Measurements from ENCODE around the gene CNTNAP4. TPM values are rescaled to one million over a fixed set of nuclear protein-coding genes. Genes with fewer than 3 reads are reported as not detected.

The CNTNAP4 gene
- total and polyA plus RNA-seq, 10 of the 15 experiments (the other 5 are each of a cell fraction or from before 2014, with no cell fraction given), result 0.45 to 1.9 (median 0.90) TPM

DNA sequence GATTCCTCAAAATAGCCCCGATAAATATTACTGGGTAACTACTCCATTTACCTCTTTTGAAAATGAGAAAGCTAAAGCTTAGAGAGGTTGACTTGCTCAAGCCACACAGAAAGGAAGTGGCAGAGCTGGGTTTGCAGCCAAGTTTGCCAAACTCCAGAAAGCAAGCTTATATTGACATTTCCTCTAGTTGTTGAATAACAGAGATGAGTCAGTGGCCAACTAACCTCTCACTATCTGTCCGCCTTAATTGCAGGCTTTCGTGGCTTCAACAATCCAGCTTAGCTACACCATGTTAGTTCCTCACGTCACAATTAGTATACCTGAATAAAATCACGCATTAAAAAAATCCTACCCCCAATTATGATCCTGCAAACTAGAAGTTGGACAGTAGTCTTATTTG, 151.7 kb downstream of the CNTNAP4 start:
- Histone ChIP-seq H3K79me2 (ENCODE audit: control insufficient read depth, insufficient read depth, low read length) (no peaks in the 10 kb centered on the region), H3K27ac (ENCODE audit: control insufficient read depth, insufficient read depth) (no peak overlapping the region), H2AFZ (ENCODE audit: control insufficient read depth, low read depth, low read length) (no peak overlapping the region), H4K20me1 (ENCODE audit: control insufficient read depth, insufficient read depth) (no peaks in the 10 kb centered on the region), H3K9me3 (replicated peaks; ENCODE audit: control insufficient read depth, insufficient read depth, low read length) (no peaks in the 10 kb centered on the region), H3K4me2 (ENCODE audit: control insufficient read depth, insufficient read depth) (no peak overlapping the region), H3K4me3 (no peak overlapping the region), H3K27me3 (replicated peaks in 1 of 2; ENCODE audit: control insufficient read depth in 2 of 2, insufficient read depth in 2 of 2, low read length in 1 of 2) (no peaks in the 10 kb centered on the region; a peak in 1 of 4 replicates), H3K36me3 (ENCODE audit: control insufficient read depth in 2 of 2, insufficient read depth in 2 of 2, low read length in 1 of 2) (no peaks in the 10 kb centered on the region), H3K9ac (ENCODE audit: control insufficient read depth, insufficient read depth, low read length) (no peak overlapping the region), H3K4me1 (ENCODE audit: control insufficient read depth, insufficient read depth, low read length) (no peaks in the 10 kb centered on the region)
- ATAC-seq (no peak), FAIRE-seq (no peak), DNase-seq (ENCODE audit: low read depth, low spot score) (no peak)
- ChIA-PET SMC1A (ENCODE audit: uncharacterized antibody, unreplicated experiment) (interaction anchor here (1.0 to 1.1 kb wide), 2 partner anchors 32 to 743 kb away, joined by 3 read pairs; no protein-coding TSS in a partner anchor), CTCF (no interaction called here), RAD21 (ENCODE audit: unreplicated experiment) (no interaction called here), POLR2A (no interaction called here)
- in situ Hi-C loops (cut with MboI), result no loop called here
- TF ChIP-seq STAT3 (IDR thresholded peaks at IDR 0.05; ENCODE audit: low read depth, low read length) (no peak), ZNF207 (IDR thresholded peaks at IDR 0.05; ENCODE audit: borderline replicate concordance) (no peak), RBBP5 (conservative IDR thresholded peaks at IDR 0.05) (no peak), JUNB (IDR thresholded peaks at IDR 0.05) (no peak), IKZF2 (IDR thresholded peaks at IDR 0.05) (no peak), YBX1 (IDR thresholded peaks at IDR 0.05) (no peak), NFYB (IDR thresholded peaks at IDR 0.05; ENCODE audit: insufficient read depth, low read depth, low read length) (no peak), EP300 (IDR thresholded peaks at IDR 0.05; ENCODE audit: borderline replicate concordance in 1 of 2, control insufficient read depth in 1 of 2, low read depth in 2 of 2, low read length in 2 of 2) (no peak), FOXK2 (IDR thresholded peaks at IDR 0.05) (no peak), DPF2 (IDR thresholded peaks at IDR 0.05) (no peak), PML (IDR thresholded peaks at IDR 0.05; ENCODE audit: low read length) (no peak), NBN (IDR thresholded peaks at IDR 0.05) (no peak)
- TF ChIP-seq, protein P1, sequence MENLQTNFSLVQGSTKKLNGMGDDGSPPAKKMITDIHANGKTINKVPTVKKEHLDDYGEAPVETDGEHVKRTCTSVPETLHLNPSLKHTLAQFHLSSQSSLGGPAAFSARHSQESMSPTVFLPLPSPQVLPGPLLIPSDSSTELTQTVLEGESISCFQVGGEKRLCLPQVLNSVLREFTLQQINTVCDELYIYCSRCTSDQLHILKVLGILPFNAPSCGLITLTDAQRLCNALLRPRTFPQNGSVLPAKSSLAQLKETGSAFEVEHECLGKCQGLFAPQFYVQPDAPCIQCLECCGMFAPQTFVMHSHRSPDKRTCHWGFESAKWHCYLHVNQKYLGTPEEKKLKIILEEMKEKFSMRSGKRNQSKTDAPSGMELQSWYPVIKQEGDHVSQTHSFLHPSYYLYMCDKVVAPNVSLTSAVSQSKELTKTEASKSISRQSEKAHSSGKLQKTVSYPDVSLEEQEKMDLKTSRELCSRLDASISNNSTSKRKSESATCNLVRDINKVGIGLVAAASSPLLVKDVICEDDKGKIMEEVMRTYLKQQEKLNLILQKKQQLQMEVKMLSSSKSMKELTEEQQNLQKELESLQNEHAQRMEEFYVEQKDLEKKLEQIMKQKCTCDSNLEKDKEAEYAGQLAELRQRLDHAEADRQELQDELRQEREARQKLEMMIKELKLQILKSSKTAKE (IDR thresholded peaks at IDR 0.05; ENCODE audit: low read depth, poor library complexity, severe bottlenecking), result no peak
- TF ChIP-seq, protein P2, sequence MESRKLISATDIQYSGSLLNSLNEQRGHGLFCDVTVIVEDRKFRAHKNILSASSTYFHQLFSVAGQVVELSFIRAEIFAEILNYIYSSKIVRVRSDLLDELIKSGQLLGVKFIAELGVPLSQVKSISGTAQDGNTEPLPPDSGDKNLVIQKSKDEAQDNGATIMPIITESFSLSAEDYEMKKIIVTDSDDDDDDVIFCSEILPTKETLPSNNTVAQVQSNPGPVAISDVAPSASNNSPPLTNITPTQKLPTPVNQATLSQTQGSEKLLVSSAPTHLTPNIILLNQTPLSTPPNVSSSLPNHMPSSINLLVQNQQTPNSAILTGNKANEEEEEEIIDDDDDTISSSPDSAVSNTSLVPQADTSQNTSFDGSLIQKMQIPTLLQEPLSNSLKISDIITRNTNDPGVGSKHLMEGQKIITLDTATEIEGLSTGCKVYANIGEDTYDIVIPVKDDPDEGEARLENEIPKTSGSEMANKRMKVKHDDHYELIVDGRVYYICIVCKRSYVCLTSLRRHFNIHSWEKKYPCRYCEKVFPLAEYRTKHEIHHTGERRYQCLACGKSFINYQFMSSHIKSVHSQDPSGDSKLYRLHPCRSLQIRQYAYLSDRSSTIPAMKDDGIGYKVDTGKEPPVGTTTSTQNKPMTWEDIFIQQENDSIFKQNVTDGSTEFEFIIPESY (IDR thresholded peaks at IDR 0.05), result no peak
- TF ChIP-seq, protein P3, sequence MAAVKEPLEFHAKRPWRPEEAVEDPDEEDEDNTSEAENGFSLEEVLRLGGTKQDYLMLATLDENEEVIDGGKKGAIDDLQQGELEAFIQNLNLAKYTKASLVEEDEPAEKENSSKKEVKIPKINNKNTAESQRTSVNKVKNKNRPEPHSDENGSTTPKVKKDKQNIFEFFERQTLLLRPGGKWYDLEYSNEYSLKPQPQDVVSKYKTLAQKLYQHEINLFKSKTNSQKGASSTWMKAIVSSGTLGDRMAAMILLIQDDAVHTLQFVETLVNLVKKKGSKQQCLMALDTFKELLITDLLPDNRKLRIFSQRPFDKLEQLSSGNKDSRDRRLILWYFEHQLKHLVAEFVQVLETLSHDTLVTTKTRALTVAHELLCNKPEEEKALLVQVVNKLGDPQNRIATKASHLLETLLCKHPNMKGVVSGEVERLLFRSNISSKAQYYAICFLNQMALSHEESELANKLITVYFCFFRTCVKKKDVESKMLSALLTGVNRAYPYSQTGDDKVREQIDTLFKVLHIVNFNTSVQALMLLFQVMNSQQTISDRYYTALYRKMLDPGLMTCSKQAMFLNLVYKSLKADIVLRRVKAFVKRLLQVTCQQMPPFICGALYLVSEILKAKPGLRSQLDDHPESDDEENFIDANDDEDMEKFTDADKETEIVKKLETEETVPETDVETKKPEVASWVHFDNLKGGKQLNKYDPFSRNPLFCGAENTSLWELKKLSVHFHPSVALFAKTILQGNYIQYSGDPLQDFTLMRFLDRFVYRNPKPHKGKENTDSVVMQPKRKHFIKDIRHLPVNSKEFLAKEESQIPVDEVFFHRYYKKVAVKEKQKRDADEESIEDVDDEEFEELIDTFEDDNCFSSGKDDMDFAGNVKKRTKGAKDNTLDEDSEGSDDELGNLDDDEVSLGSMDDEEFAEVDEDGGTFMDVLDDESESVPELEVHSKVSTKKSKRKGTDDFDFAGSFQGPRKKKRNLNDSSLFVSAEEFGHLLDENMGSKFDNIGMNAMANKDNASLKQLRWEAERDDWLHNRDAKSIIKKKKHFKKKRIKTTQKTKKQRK (IDR thresholded peaks at IDR 0.05; ENCODE audit: low read depth, low read length), result no peak
- TF ChIP-seq, protein P4, sequence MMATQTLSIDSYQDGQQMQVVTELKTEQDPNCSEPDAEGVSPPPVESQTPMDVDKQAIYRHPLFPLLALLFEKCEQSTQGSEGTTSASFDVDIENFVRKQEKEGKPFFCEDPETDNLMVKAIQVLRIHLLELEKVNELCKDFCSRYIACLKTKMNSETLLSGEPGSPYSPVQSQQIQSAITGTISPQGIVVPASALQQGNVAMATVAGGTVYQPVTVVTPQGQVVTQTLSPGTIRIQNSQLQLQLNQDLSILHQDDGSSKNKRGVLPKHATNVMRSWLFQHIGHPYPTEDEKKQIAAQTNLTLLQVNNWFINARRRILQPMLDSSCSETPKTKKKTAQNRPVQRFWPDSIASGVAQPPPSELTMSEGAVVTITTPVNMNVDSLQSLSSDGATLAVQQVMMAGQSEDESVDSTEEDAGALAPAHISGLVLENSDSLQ (IDR thresholded peaks at IDR 0.05), result no peak
- 31% methylated on average over 5 of the region's 5 CpGs for WGBS (ENCODE audit: insufficient coverage, insufficient replicate concordance, low lambda C conversion rate, missing lambda C conversion rate)
- no TSS peak for BruUV-seq (replicated peaks)
- intact Hi-C loops (cut with micrococcal nuclease; ENCODE audit: unreplicated experiment), result no loop called here

Measured in GM12878 (cell line).